ENCODE results near the gene SMCO3.
"Not testable (repeated sequence)": the region's sequence is repeated elsewhere in the genome, so short reads cannot be mapped to it uniquely, and the experiment has no call there.

The SMCO3 gene

GRCh38 chr12:14765398-14765797 lies 48.6 kb downstream of the SMCO3 start:
- no peak overlapping the region for H3K4me3 ChIP-seq (ENCODE audit: low read depth, low read length)
- no peak for TF ChIP-seq CTCF (IDR thresholded peaks at IDR 0.05; ENCODE audit: low read depth, low read length)

GRCh38 chr12:14759711-14760280 lies 54.2 kb downstream of the SMCO3 start:
- H3K4me3 ChIP-seq (ENCODE audit: low read depth, low read length), result not testable (repeated sequence)

- TF ChIP-seq CTCF (IDR thresholded peaks at IDR 0.05; ENCODE audit: low read depth, low read length), result peak; percentile 34; the same call in 1 of the 2 replicates
- peak overlapping the region; percentile 2; the same call in 1 of the 2 replicates for H3K4me3 ChIP-seq (ENCODE audit: low read depth, low read length)
These were observed 57.4 kb downstream of the SMCO3 start for GRCh38 chr12:14756334-14757143.
